SU-DHL-6 (cell line): ENCODE data around the gene PARVB.

ENCODE experiments used
- CTCF ChIP-seq: fragments of 200-600 bp; sonication (generic); IDR thresholded peaks from one replicate; pipeline ENCODE4 v1.5.1; 2017; ENCODE audit warnings: antibody characterized with exemption, mild to moderate bottlenecking, low read length, moderate library complexity; ENCODE audit not compliant: insufficient read depth, poor library complexity, severe bottlenecking
- EZH2phosphoT487 ChIP-seq: fragments of 200-600 bp; sonication (generic), shearing (Covaris generic); conservative IDR thresholded peaks from 2 replicates; pipeline ENCODE4 v1.6.1; 2018; ENCODE audit warnings: mild to moderate bottlenecking, antibody characterized with exemption, low read length, moderate library complexity, mixed read lengths

GRCh38 chr22:44131989-44132685 lies 108.0 kb downstream of the PARVB start:
- TF ChIP-seq CTCF, result no peak
- TF ChIP-seq EZH2phosphoT487, result no peak
